HCT116 (cell line): Measurements from ENCODE around the gene PRLR. TPM values are rescaled to one million over a fixed set of nuclear protein-coding genes. Genes with fewer than 3 reads are reported as not detected.

Experiments used
- ATAC-seq: fragments of 200-7000 bp; cut with Tn5 transposase; 2 replicates; pipeline ENCODE4 v1.9.1; 2020; ENCODE audit warnings: mild to moderate bottlenecking, moderate library complexity
- BruUV-seq: library from RNA; stranded (reverse); fragments of 400-500 nt; replicated peaks from 2 replicates; lab custom pipeline; 2021; lab: Mats Ljungman, UMichigan
- CTCF ChIA-PET: fragments of 300-600 bp; sonication (Branson Sonifier 250); formaldehyde crosslinking; loops from one replicate; lab custom pipeline; 2021; ENCODE audit warnings: antibody characterized with exemption; lab: Charles Lee
- POLR2A ChIA-PET: fragments of 300-600, 350-600 bp; sonication (Branson Sonifier 250); formaldehyde crosslinking; loops from one replicate; lab custom pipeline; 2021; ENCODE audit warnings: antibody characterized with exemption; lab: Charles Lee
- RAD21 ChIA-PET, 2 experiments: fragments of 300-600 bp; sonication (Branson Sonifier 250); formaldehyde crosslinking; loops; one replicate each; lab custom pipeline; 2023; ENCODE audit warnings: low total read pairs in 2 of 2; ENCODE audit not compliant: uncharacterized antibody in 2 of 2, unreplicated experiment in 2 of 2, low non-redundant PET in 1 of 2; lab: Charles Lee
- DNase-seq: peaks from one replicate; pipeline ENCODE4 v3.0.0-alpha.2; 2010; ENCODE audit warnings: low read depth, low spot score
- H2AFZ ChIP-seq: fragments of 200-600 bp; shearing (Covaris generic), sonication (generic); 2 replicates; pipeline ENCODE4 v1.6.1; 2017; ENCODE audit warnings: low read depth, mixed run types, mixed read lengths, antibody characterized with exemption, low read length; ENCODE audit not compliant: poor library complexity, severe bottlenecking
- H3K27ac ChIP-seq: 2 replicates; pipeline ENCODE4 v1.5.1; 2012; ENCODE audit warnings: low read depth, low read length
- H3K27me3 ChIP-seq: fragments of 200-600 bp; sonication (generic); 2 replicates; pipeline ENCODE4 v1.6.1; 2016; ENCODE audit warnings: mixed run types, low read length, mixed read lengths; ENCODE audit not compliant: insufficient read depth
- H3K36me3 ChIP-seq, 2 experiments: fragments of 200-500 bp in 1 of 2; fragments of 200-600 bp in 1 of 2; sonication (Bioruptor generic) in 1 of 2; sonication (generic) in 1 of 2; 2 replicates each; pipeline versions ENCODE4 v1.5.1 to v1.6.1; 2014 to 2016; ENCODE audit warnings: low read length in 2 of 2, inconsistent platforms in 1 of 2, mixed read lengths in 1 of 2, mixed run types in 1 of 2; ENCODE audit not compliant: insufficient read depth in 2 of 2, control insufficient read depth in 1 of 2
- H3K4me1 ChIP-seq, 2 experiments: fragments of 200-600 bp in 1 of 2; sonication (generic) in 1 of 2; 2 replicates each; pipeline versions ENCODE4 v1.5.1 to v1.6.1; 2012 to 2017; ENCODE audit warnings: low read length in 2 of 2, inconsistent platforms in 1 of 2, mild to moderate bottlenecking in 1 of 2, mixed read lengths in 1 of 2, mixed run types in 1 of 2, moderate library complexity in 1 of 2; ENCODE audit not compliant: insufficient read depth in 2 of 2, control insufficient read depth in 1 of 2
- H3K4me2 ChIP-seq: fragments of 200-600 bp; sonication (generic); 2 replicates; pipeline ENCODE4 v1.6.1; 2017; ENCODE audit warnings: mixed run types, low read length, mixed read lengths
- H3K4me3 ChIP-seq, 2 experiments: fragments of 200-600 bp in 1 of 2; sonication (generic) in 1 of 2; replicated peaks in 1 of 2; 2 replicates each; pipeline ENCODE4 v1.5.1; 2011 to 2016; ENCODE audit warnings: low read length in 2 of 2, control low read depth in 1 of 2, low read depth in 1 of 2, mild to moderate bottlenecking in 1 of 2, mixed read lengths in 1 of 2, mixed run types in 1 of 2
- H3K79me2 ChIP-seq: fragments of 200-600 bp; sonication (generic); 2 replicates; pipeline ENCODE4 v1.6.1; 2017; ENCODE audit warnings: mild to moderate bottlenecking, mixed run types, low read length, moderate library complexity, mixed read lengths; ENCODE audit not compliant: insufficient read depth
- H3K9ac ChIP-seq: fragments of 200-600 bp; sonication (generic); 2 replicates; pipeline ENCODE4 v1.6.1; 2016; ENCODE audit warnings: low read length, mixed read lengths
- H3K9me2 ChIP-seq: fragments of 200-600 bp; sonication (generic), shearing (Covaris generic); 2 replicates; pipeline ENCODE4 v1.6.1; 2017; ENCODE audit warnings: mixed run types, mild to moderate bottlenecking, moderate library complexity; ENCODE audit not compliant: insufficient read depth
- H3K9me3 ChIP-seq, 2 experiments: fragments of 200-500 bp in 1 of 2; fragments of 200-600 bp in 1 of 2; sonication (Bioruptor generic) in 1 of 2; sonication (generic) in 1 of 2; 2 replicates each; pipeline ENCODE4 v1.6.1; 2014 to 2017; ENCODE audit warnings: low read length in 2 of 2, mixed read lengths in 2 of 2, inconsistent platforms in 1 of 2, low read depth in 1 of 2, mild to moderate bottlenecking in 1 of 2, mixed run types in 1 of 2, moderate library complexity in 1 of 2; ENCODE audit not compliant: control insufficient read depth in 1 of 2, insufficient read depth in 1 of 2
- H4K20me1 ChIP-seq: fragments of 200-600 bp; sonication (generic), shearing (Covaris generic); 2 replicates; pipeline ENCODE4 v1.6.1; 2017; ENCODE audit warnings: mixed run types, mild to moderate bottlenecking, moderate library complexity; ENCODE audit not compliant: insufficient read depth
- CBX3 ChIP-seq: IDR thresholded peaks from 2 replicates; pipeline ENCODE4 v1.6.1; 2012; ENCODE audit warnings: low read depth
- EZH2 ChIP-seq: fragments of 200-600 bp; sonication (generic); IDR thresholded peaks from 2 replicates; pipeline ENCODE4 v1.6.1; 2017; ENCODE audit warnings: antibody characterized with exemption, mixed run types
- POLR2A ChIP-seq: IDR thresholded peaks from 2 replicates; pipeline ENCODE4 v1.7.0; 2011; ENCODE audit warnings: borderline replicate concordance; ENCODE audit not compliant: insufficient read depth, insufficient read length; ENCODE audit errors: extremely low read depth
- POLR2AphosphoS5 ChIP-seq: IDR thresholded peaks from 2 replicates; pipeline ENCODE4 v1.6.1; 2011; ENCODE audit warnings: mild to moderate bottlenecking, low read depth, low read length, moderate library complexity
- RAD21 ChIP-seq: IDR thresholded peaks from 2 replicates; pipeline ENCODE4 v1.6.1; 2012; ENCODE audit warnings: low read depth, mild to moderate bottlenecking
- SIN3A ChIP-seq: IDR thresholded peaks from 2 replicates; pipeline ENCODE4 v1.6.1; 2012; ENCODE audit warnings: low read depth
- SP1 ChIP-seq: IDR thresholded peaks from 2 replicates; pipeline ENCODE4 v1.6.1; 2012; ENCODE audit warnings: low read depth
- ZBTB33 ChIP-seq: IDR thresholded peaks from 2 replicates; pipeline ENCODE4 v1.6.1; 2011; ENCODE audit warnings: mild to moderate bottlenecking, low read length, moderate library complexity; ENCODE audit not compliant: insufficient replicate concordance; ENCODE audit errors: extremely low read depth
- ZFX ChIP-seq: fragments of 450-650 bp; IDR thresholded peaks from 2 replicates; pipeline ENCODE4 v1.6.1; 2017
- intact Hi-C: fragments of 100-400 bp; cut with micrococcal nuclease; formaldehyde crosslinking; loops from 2 replicates; pipeline ENCODE4 v1.10.0; 2022
- total RNA-seq: library from RNA; stranded (reverse); gene quantifications from one replicate; pipeline ENCODE4 v1.2.1, GENCODE V29; 2021; ENCODE audit not compliant: unreplicated experiment
- TF ChIP-seq, protein P1 (sequence below): IDR thresholded peaks from 2 replicates; pipeline ENCODE4 v1.6.1; 2012
- TF ChIP-seq, protein P2 (sequence below): IDR thresholded peaks from 2 replicates; pipeline ENCODE4 v1.6.1; 2012; ENCODE audit warnings: low read depth
- TF ChIP-seq, protein P3 (sequence below): IDR thresholded peaks from 2 replicates; pipeline ENCODE4 v1.6.1; 2012

The PRLR gene
- total RNA-seq, 1 experiment from 2014 or later, result 0.10 TPM

- TF ChIP-seq POLR2A, result no peak
Measured at GRCh38 chr5:35120715-35121114, 109.6 kb downstream of the PRLR start (continued).

- no peak for TF ChIP-seq EZH2
- TF ChIP-seq ZBTB33, result no peak
- TF ChIP-seq, protein P1, sequence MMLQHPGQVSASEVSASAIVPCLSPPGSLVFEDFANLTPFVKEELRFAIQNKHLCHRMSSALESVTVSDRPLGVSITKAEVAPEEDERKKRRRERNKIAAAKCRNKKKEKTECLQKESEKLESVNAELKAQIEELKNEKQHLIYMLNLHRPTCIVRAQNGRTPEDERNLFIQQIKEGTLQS, result no peak
- TF ChIP-seq, protein P2, sequence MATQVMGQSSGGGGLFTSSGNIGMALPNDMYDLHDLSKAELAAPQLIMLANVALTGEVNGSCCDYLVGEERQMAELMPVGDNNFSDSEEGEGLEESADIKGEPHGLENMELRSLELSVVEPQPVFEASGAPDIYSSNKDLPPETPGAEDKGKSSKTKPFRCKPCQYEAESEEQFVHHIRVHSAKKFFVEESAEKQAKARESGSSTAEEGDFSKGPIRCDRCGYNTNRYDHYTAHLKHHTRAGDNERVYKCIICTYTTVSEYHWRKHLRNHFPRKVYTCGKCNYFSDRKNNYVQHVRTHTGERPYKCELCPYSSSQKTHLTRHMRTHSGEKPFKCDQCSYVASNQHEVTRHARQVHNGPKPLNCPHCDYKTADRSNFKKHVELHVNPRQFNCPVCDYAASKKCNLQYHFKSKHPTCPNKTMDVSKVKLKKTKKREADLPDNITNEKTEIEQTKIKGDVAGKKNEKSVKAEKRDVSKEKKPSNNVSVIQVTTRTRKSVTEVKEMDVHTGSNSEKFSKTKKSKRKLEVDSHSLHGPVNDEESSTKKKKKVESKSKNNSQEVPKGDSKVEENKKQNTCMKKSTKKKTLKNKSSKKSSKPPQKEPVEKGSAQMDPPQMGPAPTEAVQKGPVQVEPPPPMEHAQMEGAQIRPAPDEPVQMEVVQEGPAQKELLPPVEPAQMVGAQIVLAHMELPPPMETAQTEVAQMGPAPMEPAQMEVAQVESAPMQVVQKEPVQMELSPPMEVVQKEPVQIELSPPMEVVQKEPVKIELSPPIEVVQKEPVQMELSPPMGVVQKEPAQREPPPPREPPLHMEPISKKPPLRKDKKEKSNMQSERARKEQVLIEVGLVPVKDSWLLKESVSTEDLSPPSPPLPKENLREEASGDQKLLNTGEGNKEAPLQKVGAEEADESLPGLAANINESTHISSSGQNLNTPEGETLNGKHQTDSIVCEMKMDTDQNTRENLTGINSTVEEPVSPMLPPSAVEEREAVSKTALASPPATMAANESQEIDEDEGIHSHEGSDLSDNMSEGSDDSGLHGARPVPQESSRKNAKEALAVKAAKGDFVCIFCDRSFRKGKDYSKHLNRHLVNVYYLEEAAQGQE, result no peak
- no peak for TF ChIP-seq CBX3
- no peak for TF ChIP-seq SP1
- TF ChIP-seq RAD21, result no peak
- TF ChIP-seq SIN3A, result no peak
- no peak for TF ChIP-seq POLR2A
- no peak for TF ChIP-seq ZFX
- TF ChIP-seq, protein P3, sequence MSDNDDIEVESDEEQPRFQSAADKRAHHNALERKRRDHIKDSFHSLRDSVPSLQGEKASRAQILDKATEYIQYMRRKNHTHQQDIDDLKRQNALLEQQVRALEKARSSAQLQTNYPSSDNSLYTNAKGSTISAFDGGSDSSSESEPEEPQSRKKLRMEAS, result no peak
- no peak for TF ChIP-seq POLR2AphosphoS5
- Histone ChIP-seq H3K9me2 (no peaks in the 10 kb centered on the region), H2AFZ (no peak overlapping the region), H3K9me3 (no peaks in the 10 kb centered on the region), H3K4me3 (no peak overlapping the region), H4K20me1 (no peaks in the 10 kb centered on the region), H3K4me2 (no peak overlapping the region), H3K27me3 (peaks cover 7% of the 10 kb centered on the region; the same call in 1 of the 2 replicates), H3K4me1 (no peaks in the 10 kb centered on the region), H3K27ac (no peak overlapping the region), H3K9ac (no peak overlapping the region), H3K36me3 (no peaks in the 10 kb centered on the region), H3K79me2 (no peaks in the 10 kb centered on the region)
- intact Hi-C loops, result no loop called here
- DNase-seq (no peak), ATAC-seq (no peak)
- ChIA-PET RAD21 (no interaction called here), POLR2A (no interaction called here), CTCF (no interaction called here)
- BruUV-seq, result no TSS peak
Measured at GRCh38 chr5:35117967-35118366, 112.3 kb downstream of the PRLR start.
